HepG2 (cell line): ENCODE results near the gene ATG7. TPM values are rescaled to one million over a fixed set of nuclear protein-coding genes. Genes with fewer than 3 reads are reported as not detected.

ENCODE experiments used
- ATAC-seq: fragments of 200-7000 bp; cut with Tn5 transposase; 3 replicates; pipeline ENCODE4 v1.9.1; 2020; ENCODE audit warnings: mild to moderate bottlenecking, moderate library complexity
- BruUV-seq: library from RNA; stranded (reverse); fragments of 400-500 nt; replicated peaks from 2 replicates; lab custom pipeline; 2021; lab: Mats Ljungman, UMichigan
- CTCF ChIA-PET: fragments of 300-600 bp; formaldehyde crosslinking; extraction: SDS; loops from one replicate; lab custom pipeline; 2021; ENCODE audit warnings: low total read pairs, inconsistent platforms, low intra/inter-chr PET ratio; lab: Yijun Ruan, JAX
- POLR2A ChIA-PET: fragments of 350-600 bp; sonication (Branson Sonifier 250); formaldehyde crosslinking; loops from one replicate; lab custom pipeline; 2020; ENCODE audit warnings: antibody characterized with exemption, inconsistent platforms; lab: Yijun Ruan, JAX
- DNase-seq: peaks from one replicate; pipeline ENCODE4 v3.0.0-alpha.2; 2015; ENCODE audit warnings: low spot score
- FAIRE-seq: peaks from 3 replicates; lab custom pipeline; 2011; peaks lifted over from hg19 to GRCh38; lab: Jason Lieb, UNC
- H2AFZ ChIP-seq: one replicate; pipeline ENCODE4 v1.6.1; 2011; ENCODE audit warnings: low read length, inconsistent platforms
- H3K27ac ChIP-seq: fragments of 300-600 bp; 3 replicates; pipeline ENCODE4 v1.8.0; 2011; ENCODE audit warnings: mixed run types, mild to moderate bottlenecking, mixed read lengths, low read length, inconsistent platforms; ENCODE audit not compliant: insufficient read depth; ENCODE audit errors: extremely low read length
- H3K27me3 ChIP-seq, 2 experiments: fragments of 200-600 bp in 1 of 2; 2 replicates in 1 of 2; 3 replicates in 1 of 2; pipeline versions ENCODE4 v1.6.0 to v1.8.0; 2011; ENCODE audit warnings: low read length in 2 of 2, mild to moderate bottlenecking in 2 of 2, moderate library complexity in 2 of 2, inconsistent platforms in 1 of 2; ENCODE audit not compliant: insufficient read depth in 2 of 2, control insufficient read depth in 1 of 2
- H3K36me3 ChIP-seq, 2 experiments: fragments of 200-600 bp in 1 of 2; replicated peaks in 1 of 2; 2 replicates in 1 of 2; 3 replicates in 1 of 2; pipeline versions ENCODE4 v1.5.1 to v1.8.0; 2011; ENCODE audit warnings: low read length in 2 of 2, inconsistent platforms in 1 of 2; ENCODE audit not compliant: insufficient read depth in 2 of 2, control insufficient read depth in 1 of 2
- H3K4me1 ChIP-seq: 2 replicates; pipeline ENCODE4 v1.5.1; 2012; ENCODE audit warnings: low read length, inconsistent platforms; ENCODE audit not compliant: insufficient read depth
- H3K4me2 ChIP-seq: 2 replicates; pipeline ENCODE4 v1.6.0; 2011; ENCODE audit warnings: low read depth, low read length, inconsistent platforms
- H3K4me3 ChIP-seq, 3 experiments: fragments of 200-600 bp in 1 of 3; sonication (generic), shearing (Covaris generic) in 1 of 3; replicated peaks in 1 of 3; 2 replicates each; pipeline ENCODE4 v1.5.1; 2011 to 2016; ENCODE audit warnings: low read length in 3 of 3, inconsistent platforms in 2 of 3, low read depth in 2 of 3, mild to moderate bottlenecking in 2 of 3, control low read depth in 1 of 3, mixed read lengths in 1 of 3; ENCODE audit not compliant: insufficient read depth in 1 of 3
- H3K79me2 ChIP-seq: one replicate; pipeline ENCODE4 v1.6.1; 2011; ENCODE audit warnings: low read length, inconsistent platforms; ENCODE audit not compliant: insufficient read depth
- H3K9ac ChIP-seq: 2 replicates; pipeline ENCODE4 v1.6.0; 2011; ENCODE audit warnings: mild to moderate bottlenecking, low read depth, low read length, inconsistent platforms; ENCODE audit not compliant: insufficient read depth
- H3K9me3 ChIP-seq: 2 replicates; pipeline ENCODE4 v1.5.1; 2012; ENCODE audit warnings: mild to moderate bottlenecking, low read length
- H4K20me1 ChIP-seq: 2 replicates; pipeline ENCODE4 v1.6.0; 2011; ENCODE audit warnings: inconsistent platforms, mild to moderate bottlenecking, low read length, moderate library complexity; ENCODE audit not compliant: insufficient read depth
- ATAD3A ChIP-seq: sonication (generic); formaldehyde crosslinking; IDR thresholded peaks from 2 replicates; pipeline ENCODE4 v1.4.0; 2020; ENCODE audit warnings: missing genetic modification reagents
- FOXA3 ChIP-seq: IDR thresholded peaks from 2 replicates; pipeline ENCODE4 v1.6.1; 2016; ENCODE audit warnings: missing genetic modification reagents, missing compliant biosample characterization
- HES4 ChIP-seq: sonication (generic); formaldehyde crosslinking; IDR thresholded peaks from 2 replicates; pipeline ENCODE4 v1.9.0; 2021; ENCODE audit warnings: mild to moderate bottlenecking, missing genetic modification reagents, borderline replicate concordance
- MTA1 ChIP-seq: sonication (generic); formaldehyde crosslinking; IDR thresholded peaks from 2 replicates; pipeline ENCODE4 v1.4.0; 2020; ENCODE audit warnings: missing genetic modification reagents, mild to moderate bottlenecking, borderline replicate concordance
- NFRKB ChIP-seq: fragments of 450-650 bp; IDR thresholded peaks from 2 replicates; pipeline ENCODE4 v1.6.1; 2017
- ZNF264 ChIP-seq: sonication (generic); formaldehyde crosslinking; IDR thresholded peaks from 2 replicates; pipeline ENCODE4 v1.4.0; 2020; ENCODE audit warnings: missing genetic modification reagents
- ZNF615 ChIP-seq: sonication (generic); formaldehyde crosslinking; IDR thresholded peaks from 2 replicates; pipeline ENCODE4 v1.5.0; 2020; ENCODE audit warnings: mild to moderate bottlenecking, missing genetic modification reagents, borderline replicate concordance
- ZNF792 ChIP-seq: IDR thresholded peaks from 2 replicates; pipeline ENCODE4 v1.6.1; 2016
- WGBS: methylation state at CpG from one replicate; pipeline ENCODE4 v1.1.6; 2017; ENCODE audit warnings: low lambda C conversion rate; 5-methylcytosine and 5-hydroxymethylcytosine counted together
- in situ Hi-C: cut with HindIII; loops from 2 replicates; pipeline ENCODE4 v1.10.0; 2017; ENCODE audit warnings: low pct_unique_long_range_greater_than_20kb; ENCODE audit not compliant: extremely low pct_ligation_motif_present
- intact Hi-C: fragments of 100-400 bp; cut with micrococcal nuclease; formaldehyde crosslinking; loops from one replicate; pipeline ENCODE4 v1.10.0; 2022; ENCODE audit not compliant: unreplicated experiment
- polyA plus RNA-seq, 8 experiments: library from polyadenylated mRNA; depleted of rRNA in 3 of 8; stranded (reverse) in 7 of 8; unstranded in 1 of 8; fragments of >200 nt; fragmentation: Illumina TruSeq in 4 of 8; extraction: Trizol in 4 of 8; gene quantifications; 2 replicates each; pipeline versions ENCODE4 v1.2.1 to v1.2.3, GENCODE V29; 2011 to 2016; ENCODE audit warnings: low read depth in 4 of 8, missing spikeins in 1 of 8, mixed read lengths in 1 of 8; ENCODE audit not compliant: insufficient read depth in 1 of 8
- total RNA-seq, 5 experiments: library from RNA; depleted of rRNA; stranded (reverse); fragments of >200 nt; fragmentation: Illumina TruSeq; extraction: Trizol; gene quantifications; 2 replicates each; pipeline ENCODE4 v1.2.3, GENCODE V29; 2016; ENCODE audit warnings: low read depth in 1 of 5
- TF ChIP-seq, protein P1 (sequence below): IDR thresholded peaks from 2 replicates; pipeline ENCODE4 v1.6.1; 2012; ENCODE audit warnings: low read length, improper control_type of control experiment
- TF ChIP-seq, protein P2 (sequence below): sonication (generic); formaldehyde crosslinking; IDR thresholded peaks from 2 replicates; pipeline ENCODE4 v1.4.0; 2020; ENCODE audit warnings: missing genetic modification reagents, borderline replicate concordance
- TF ChIP-seq, protein P3 (sequence below): sonication (generic); formaldehyde crosslinking; IDR thresholded peaks from 2 replicates; pipeline ENCODE4 v1.8.0; 2022; ENCODE audit warnings: mild to moderate bottlenecking, missing genetic modification reagents, borderline replicate concordance
- TF ChIP-seq, protein P4 (sequence below): sonication (generic); formaldehyde crosslinking; conservative IDR thresholded peaks from 2 replicates; pipeline ENCODE4 v1.4.0; 2020; ENCODE audit warnings: missing genetic modification reagents
- TF ChIP-seq, protein P5 (sequence below): sonication (generic); formaldehyde crosslinking; IDR thresholded peaks from 2 replicates; pipeline ENCODE4 v1.4.0; 2020; ENCODE audit warnings: missing genetic modification reagents

The ATG7 gene
- total and polyA plus RNA-seq, 2 of the 13 experiments (the other 11 are each of a cell fraction or from before 2014, with no cell fraction given): 7.8 to 22.1 TPM

DNA sequence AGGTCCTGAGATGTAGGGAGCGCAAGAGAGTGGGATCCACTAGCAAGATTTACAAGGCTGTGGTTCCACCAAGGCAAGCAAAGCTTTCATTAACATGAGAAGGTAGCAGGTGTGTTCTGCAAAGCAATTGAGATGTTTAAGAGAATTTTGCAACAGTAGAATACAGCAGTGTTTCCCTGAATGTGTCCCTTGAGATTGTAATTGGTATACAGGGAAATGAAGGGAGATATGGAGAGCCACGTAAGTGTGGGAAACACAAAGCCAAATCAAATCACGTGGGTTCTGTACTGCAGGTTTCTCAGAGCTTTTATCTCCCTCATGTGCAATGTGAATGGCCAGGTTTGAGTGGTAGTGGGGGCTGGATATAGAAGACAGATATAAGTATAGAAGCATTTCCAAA, 67.3 kb downstream of the ATG7 start:
- POLR2A ChIA-PET: no interaction called here
- TF ChIP-seq HES4 (CRISPR knock-in tag): no peak
- TF ChIP-seq, protein P1, sequence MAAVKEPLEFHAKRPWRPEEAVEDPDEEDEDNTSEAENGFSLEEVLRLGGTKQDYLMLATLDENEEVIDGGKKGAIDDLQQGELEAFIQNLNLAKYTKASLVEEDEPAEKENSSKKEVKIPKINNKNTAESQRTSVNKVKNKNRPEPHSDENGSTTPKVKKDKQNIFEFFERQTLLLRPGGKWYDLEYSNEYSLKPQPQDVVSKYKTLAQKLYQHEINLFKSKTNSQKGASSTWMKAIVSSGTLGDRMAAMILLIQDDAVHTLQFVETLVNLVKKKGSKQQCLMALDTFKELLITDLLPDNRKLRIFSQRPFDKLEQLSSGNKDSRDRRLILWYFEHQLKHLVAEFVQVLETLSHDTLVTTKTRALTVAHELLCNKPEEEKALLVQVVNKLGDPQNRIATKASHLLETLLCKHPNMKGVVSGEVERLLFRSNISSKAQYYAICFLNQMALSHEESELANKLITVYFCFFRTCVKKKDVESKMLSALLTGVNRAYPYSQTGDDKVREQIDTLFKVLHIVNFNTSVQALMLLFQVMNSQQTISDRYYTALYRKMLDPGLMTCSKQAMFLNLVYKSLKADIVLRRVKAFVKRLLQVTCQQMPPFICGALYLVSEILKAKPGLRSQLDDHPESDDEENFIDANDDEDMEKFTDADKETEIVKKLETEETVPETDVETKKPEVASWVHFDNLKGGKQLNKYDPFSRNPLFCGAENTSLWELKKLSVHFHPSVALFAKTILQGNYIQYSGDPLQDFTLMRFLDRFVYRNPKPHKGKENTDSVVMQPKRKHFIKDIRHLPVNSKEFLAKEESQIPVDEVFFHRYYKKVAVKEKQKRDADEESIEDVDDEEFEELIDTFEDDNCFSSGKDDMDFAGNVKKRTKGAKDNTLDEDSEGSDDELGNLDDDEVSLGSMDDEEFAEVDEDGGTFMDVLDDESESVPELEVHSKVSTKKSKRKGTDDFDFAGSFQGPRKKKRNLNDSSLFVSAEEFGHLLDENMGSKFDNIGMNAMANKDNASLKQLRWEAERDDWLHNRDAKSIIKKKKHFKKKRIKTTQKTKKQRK: no peak
- TF ChIP-seq, protein P2, sequence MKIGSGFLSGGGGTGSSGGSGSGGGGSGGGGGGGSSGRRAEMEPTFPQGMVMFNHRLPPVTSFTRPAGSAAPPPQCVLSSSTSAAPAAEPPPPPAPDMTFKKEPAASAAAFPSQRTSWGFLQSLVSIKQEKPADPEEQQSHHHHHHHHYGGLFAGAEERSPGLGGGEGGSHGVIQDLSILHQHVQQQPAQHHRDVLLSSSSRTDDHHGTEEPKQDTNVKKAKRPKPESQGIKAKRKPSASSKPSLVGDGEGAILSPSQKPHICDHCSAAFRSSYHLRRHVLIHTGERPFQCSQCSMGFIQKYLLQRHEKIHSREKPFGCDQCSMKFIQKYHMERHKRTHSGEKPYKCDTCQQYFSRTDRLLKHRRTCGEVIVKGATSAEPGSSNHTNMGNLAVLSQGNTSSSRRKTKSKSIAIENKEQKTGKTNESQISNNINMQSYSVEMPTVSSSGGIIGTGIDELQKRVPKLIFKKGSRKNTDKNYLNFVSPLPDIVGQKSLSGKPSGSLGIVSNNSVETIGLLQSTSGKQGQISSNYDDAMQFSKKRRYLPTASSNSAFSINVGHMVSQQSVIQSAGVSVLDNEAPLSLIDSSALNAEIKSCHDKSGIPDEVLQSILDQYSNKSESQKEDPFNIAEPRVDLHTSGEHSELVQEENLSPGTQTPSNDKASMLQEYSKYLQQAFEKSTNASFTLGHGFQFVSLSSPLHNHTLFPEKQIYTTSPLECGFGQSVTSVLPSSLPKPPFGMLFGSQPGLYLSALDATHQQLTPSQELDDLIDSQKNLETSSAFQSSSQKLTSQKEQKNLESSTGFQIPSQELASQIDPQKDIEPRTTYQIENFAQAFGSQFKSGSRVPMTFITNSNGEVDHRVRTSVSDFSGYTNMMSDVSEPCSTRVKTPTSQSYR (CRISPR knock-in tag): no peak
- no peak for TF ChIP-seq MTA1 (CRISPR knock-in tag)
- TF ChIP-seq, protein P3, sequence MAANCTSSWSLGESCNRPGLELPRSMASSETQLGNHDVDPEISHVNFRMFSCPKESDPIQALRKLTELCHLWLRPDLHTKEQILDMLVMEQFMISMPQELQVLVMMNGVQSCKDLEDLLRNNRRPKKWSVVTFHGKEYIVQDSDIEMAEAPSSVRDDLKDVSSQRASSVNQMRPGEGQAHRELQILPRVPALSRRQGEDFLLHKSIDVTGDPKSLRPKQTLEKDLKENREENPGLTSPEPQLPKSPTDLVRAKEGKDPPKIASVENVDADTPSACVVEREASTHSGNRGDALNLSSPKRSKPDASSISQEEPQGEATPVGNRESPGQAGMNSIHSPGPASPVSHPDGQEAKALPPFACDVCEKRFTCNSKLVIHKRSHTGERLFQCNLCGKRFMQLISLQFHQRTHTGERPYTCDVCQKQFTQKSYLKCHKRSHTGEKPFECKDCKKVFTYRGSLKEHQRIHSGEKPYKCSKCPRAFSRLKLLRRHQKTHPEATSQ (CRISPR knock-in tag): no peak
- TF ChIP-seq ATAD3A (CRISPR knock-in tag): no peak
- TF ChIP-seq, protein P4, sequence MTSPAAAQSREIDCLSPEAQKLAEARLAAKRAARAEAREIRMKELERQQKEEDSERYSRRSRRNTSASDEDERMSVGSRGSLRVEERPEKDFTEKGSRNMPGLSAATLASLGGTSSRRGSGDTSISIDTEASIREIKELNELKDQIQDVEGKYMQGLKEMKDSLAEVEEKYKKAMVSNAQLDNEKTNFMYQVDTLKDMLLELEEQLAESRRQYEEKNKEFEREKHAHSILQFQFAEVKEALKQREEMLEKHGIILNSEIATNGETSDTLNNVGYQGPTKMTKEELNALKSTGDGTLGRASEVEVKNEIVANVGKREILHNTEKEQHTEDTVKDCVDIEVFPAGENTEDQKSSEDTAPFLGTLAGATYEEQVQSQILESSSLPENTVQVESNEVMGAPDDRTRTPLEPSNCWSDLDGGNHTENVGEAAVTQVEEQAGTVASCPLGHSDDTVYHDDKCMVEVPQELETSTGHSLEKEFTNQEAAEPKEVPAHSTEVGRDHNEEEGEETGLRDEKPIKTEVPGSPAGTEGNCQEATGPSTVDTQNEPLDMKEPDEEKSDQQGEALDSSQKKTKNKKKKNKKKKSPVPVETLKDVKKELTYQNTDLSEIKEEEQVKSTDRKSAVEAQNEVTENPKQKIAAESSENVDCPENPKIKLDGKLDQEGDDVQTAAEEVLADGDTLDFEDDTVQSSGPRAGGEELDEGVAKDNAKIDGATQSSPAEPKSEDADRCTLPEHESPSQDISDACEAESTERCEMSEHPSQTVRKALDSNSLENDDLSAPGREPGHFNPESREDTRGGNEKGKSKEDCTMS (CRISPR knock-in tag): no peak
- TF ChIP-seq, protein P5, sequence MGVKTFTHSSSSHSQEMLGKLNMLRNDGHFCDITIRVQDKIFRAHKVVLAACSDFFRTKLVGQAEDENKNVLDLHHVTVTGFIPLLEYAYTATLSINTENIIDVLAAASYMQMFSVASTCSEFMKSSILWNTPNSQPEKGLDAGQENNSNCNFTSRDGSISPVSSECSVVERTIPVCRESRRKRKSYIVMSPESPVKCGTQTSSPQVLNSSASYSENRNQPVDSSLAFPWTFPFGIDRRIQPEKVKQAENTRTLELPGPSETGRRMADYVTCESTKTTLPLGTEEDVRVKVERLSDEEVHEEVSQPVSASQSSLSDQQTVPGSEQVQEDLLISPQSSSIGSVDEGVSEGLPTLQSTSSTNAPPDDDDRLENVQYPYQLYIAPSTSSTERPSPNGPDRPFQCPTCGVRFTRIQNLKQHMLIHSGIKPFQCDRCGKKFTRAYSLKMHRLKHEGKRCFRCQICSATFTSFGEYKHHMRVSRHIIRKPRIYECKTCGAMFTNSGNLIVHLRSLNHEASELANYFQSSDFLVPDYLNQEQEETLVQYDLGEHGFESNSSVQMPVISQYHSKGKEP (CRISPR knock-in tag): no peak
- TF ChIP-seq ZNF264 (CRISPR knock-in tag): no peak
- TF ChIP-seq NFRKB: no peak
- no peak for TF ChIP-seq ZNF792 (CRISPR knock-in tag)
- TF ChIP-seq FOXA3 (CRISPR knock-in tag): no peak
- no peak for TF ChIP-seq ZNF615 (CRISPR knock-in tag)

More for the DNA sequence above, 67.3 kb downstream of the ATG7 start:
- in situ Hi-C loops: loop anchor here (5.0 kb wide), 1 partner anchor 102 kb away; no protein-coding TSS in a partner anchor
- H3K27ac ChIP-seq: no peak overlapping the region
- CTCF ChIA-PET: no interaction called here
- intact Hi-C loops: loop anchor here (10.0 kb wide), 1 partner anchor 185 kb away; the partner anchor contains the start of gene HRH1
- no peaks in the 10 kb centered on the region for H3K27me3 ChIP-seq
- H3K36me3 ChIP-seq: peaks cover 0 to 5% of the 10 kb centered on the region in 2 experiments; a peak in 2 of 5 replicates
- no peaks in the 10 kb centered on the region for H3K4me1 ChIP-seq
- H4K20me1 ChIP-seq: no peaks in the 10 kb centered on the region
- ATAC-seq (no peak), DNase-seq (no peak), FAIRE-seq (no peak)
- H3K4me3 ChIP-seq: no peak overlapping the region
- no TSS peak for BruUV-seq
- H3K79me2 ChIP-seq: no peaks in the 10 kb centered on the region
- 91% methylated on average over 3 of the region's 3 CpGs for WGBS
- H2AFZ ChIP-seq: no peak overlapping the region
- H3K9me3 ChIP-seq: no peaks in the 10 kb centered on the region
- no peak overlapping the region for H3K4me2 ChIP-seq
- H3K9ac ChIP-seq: no peak overlapping the region
